ENCODE measurements around the gene RNF157.

DNA sequence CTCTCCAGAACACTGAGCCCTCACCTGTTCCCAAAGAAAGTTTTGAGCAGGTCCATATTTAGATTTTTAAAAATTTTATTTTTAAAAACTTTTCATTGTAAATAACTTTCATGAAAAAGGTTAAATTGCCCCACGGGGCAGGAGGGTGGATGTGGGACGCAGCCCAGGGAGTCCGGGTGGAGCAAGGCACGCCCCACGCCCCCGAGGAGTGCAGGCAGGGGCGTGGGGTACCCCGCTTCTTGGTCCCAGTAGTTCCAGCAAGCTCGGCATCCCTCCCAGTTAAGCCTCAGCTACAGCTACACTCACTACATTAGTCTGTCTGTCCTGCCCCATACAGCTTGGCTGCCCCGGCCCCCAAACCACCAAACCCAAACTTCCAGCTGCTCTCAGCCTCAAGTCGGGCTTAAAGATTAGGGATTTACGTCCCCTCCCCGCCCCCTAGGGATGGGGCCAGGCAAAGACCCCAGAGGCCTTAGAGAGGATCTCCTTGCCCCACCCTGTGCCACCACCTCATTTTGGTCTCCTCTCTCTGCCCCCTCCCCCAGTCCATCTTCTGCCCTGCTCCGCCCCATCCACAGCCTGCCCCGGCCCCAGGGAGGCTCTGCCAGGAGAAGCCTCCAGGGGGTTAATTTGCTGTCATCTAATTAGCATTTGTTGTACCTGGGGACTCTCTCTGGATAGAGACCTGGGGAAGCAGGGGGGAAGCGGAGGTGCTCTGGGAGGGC is 103.9 kb downstream of the RNF157 start:
- TF ChIP-seq POLR2A (IDR thresholded peaks at IDR 0.05): no peak
- TF ChIP-seq, protein P1, sequence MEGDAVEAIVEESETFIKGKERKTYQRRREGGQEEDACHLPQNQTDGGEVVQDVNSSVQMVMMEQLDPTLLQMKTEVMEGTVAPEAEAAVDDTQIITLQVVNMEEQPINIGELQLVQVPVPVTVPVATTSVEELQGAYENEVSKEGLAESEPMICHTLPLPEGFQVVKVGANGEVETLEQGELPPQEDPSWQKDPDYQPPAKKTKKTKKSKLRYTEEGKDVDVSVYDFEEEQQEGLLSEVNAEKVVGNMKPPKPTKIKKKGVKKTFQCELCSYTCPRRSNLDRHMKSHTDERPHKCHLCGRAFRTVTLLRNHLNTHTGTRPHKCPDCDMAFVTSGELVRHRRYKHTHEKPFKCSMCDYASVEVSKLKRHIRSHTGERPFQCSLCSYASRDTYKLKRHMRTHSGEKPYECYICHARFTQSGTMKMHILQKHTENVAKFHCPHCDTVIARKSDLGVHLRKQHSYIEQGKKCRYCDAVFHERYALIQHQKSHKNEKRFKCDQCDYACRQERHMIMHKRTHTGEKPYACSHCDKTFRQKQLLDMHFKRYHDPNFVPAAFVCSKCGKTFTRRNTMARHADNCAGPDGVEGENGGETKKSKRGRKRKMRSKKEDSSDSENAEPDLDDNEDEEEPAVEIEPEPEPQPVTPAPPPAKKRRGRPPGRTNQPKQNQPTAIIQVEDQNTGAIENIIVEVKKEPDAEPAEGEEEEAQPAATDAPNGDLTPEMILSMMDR (IDR thresholded peaks at IDR 0.05): no peak
- TF ChIP-seq POLR2AphosphoS5 (IDR thresholded peaks at IDR 0.05): no peak
